Nephron progenitor cell (in vitro differentiated cells): ENCODE data around the gene SEC23B.
A peak's percentile ranks its signal among the peaks of the same experiment; 100 is the strongest.
"Not testable (repeated sequence)": the region's sequence is repeated elsewhere in the genome, so short reads cannot be mapped to it uniquely, and the experiment has no call there.

Source experiments
- DNase-seq: peaks from one replicate; pipeline ENCODE4 v3.0.0; 2021
- H3K27ac Mint-ChIP-seq: 2 replicates; pipeline ENCODE4 v1.8.0; 2021; ENCODE audit warnings: mild to moderate bottlenecking, moderate library complexity, mixed read lengths
- H3K27me3 Mint-ChIP-seq: 2 replicates; pipeline ENCODE4 v1.8.0; 2021; ENCODE audit warnings: mild to moderate bottlenecking, low read depth, mixed read lengths; ENCODE audit not compliant: poor library complexity
- H3K36me3 Mint-ChIP-seq: 2 replicates; pipeline ENCODE4 v1.8.0; 2021; ENCODE audit warnings: low read depth, mixed read lengths
- H3K4me1 Mint-ChIP-seq: 2 replicates; pipeline ENCODE4 v1.8.0; 2021; ENCODE audit warnings: mixed read lengths
- H3K4me3 Mint-ChIP-seq: 2 replicates; pipeline ENCODE4 v1.8.0; 2021; ENCODE audit warnings: mild to moderate bottlenecking, moderate library complexity, mixed read lengths
- H3K9me3 Mint-ChIP-seq: 2 replicates; pipeline ENCODE4 v1.8.0; 2021; ENCODE audit warnings: mild to moderate bottlenecking, moderate library complexity, mixed read lengths
- CTCF ChIP-seq: fragments of 200-600 bp; sonication (generic); IDR thresholded peaks from 2 replicates; pipeline ENCODE4 v1.5.0; 2021; ENCODE audit warnings: antibody characterized with exemption

SEC23B gene

GRCh38 chr20:18477821-18478220 lies 29.9 kb upstream of the SEC23B start:
- peaks cover 58% of the 10 kb centered on the region for H3K36me3 Mint-ChIP-seq
- TF ChIP-seq CTCF = no peak
- H3K27ac Mint-ChIP-seq = no peak overlapping the region
- H3K4me3 Mint-ChIP-seq = no peak overlapping the region
- no peaks in the 10 kb centered on the region for H3K27me3 Mint-ChIP-seq
- DNase-seq = no peak
- H3K9me3 Mint-ChIP-seq = no peaks in the 10 kb centered on the region
- H3K4me1 Mint-ChIP-seq = no peaks in the 10 kb centered on the region

DNA sequence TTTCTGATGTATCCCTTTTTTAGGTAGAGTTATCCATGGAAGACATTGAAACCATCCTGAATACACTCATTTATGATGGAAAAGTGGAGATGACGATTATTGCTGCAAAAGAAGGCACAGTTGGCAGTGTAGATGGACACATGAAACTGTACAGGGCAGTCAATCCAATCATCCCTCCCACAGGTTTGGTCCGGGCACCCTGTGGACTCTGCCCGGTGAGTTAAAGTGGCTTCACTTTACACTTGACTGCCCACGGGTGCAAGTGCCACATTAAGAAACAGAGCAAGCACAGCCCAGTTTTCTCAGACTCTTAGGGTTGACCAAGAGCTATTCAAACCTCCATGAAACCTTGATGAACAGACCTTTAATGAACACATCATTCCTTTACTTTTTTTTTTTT lies 26.1 kb upstream of the SEC23B start:
- no peak for DNase-seq
- Mint-ChIP-seq H3K4me3 (no peak overlapping the region), H3K36me3 (peaks cover 62% of the 10 kb centered on the region), H3K27me3 (no peaks in the 10 kb centered on the region), H3K4me1 (no peaks in the 10 kb centered on the region), H3K9me3 (no peaks in the 10 kb centered on the region), H3K27ac (no peak overlapping the region)
- TF ChIP-seq CTCF = no peak

- TF ChIP-seq CTCF = no peak
- no peak for DNase-seq
- H3K27ac Mint-ChIP-seq = no peak overlapping the region
- no peak overlapping the region for H3K4me3 Mint-ChIP-seq
- H3K27me3 Mint-ChIP-seq = peaks cover 6% of the 10 kb centered on the region
- H3K36me3 Mint-ChIP-seq = peaks cover 59% of the 10 kb centered on the region
- no peaks in the 10 kb centered on the region for H3K9me3 Mint-ChIP-seq
- H3K4me1 Mint-ChIP-seq = peaks cover 1% of the 10 kb centered on the region
Observed at GRCh38 chr20:18488301-18488700, 19.4 kb upstream of the SEC23B start.

DNA sequence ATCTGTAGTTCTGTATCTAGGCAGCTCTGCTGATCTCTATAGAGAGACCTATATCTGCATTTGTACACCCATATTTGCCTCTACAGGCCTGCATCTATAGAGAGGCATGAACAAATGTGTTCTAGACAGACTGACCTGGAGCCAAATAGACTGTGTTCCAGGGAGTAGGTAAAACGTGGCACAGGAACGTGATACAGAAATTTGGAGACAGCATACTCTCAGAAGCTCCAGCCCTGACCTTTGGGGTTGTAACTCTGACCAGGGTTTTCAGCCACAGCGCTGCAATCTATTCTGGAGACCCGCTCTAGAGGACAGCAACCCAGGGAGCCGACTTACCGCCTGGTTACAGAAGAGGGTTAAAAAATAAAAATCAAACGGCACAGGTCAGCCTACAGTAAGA lies 11.7 kb upstream of the SEC23B start:
- Mint-ChIP-seq H3K36me3 (peaks cover 21% of the 10 kb centered on the region), H3K9me3 (peaks cover 4% of the 10 kb centered on the region), H3K4me3 (peak overlapping the region; percentile 97), H3K27me3 (peaks cover 4% of the 10 kb centered on the region), H3K27ac (no peak overlapping the region), H3K4me1 (peaks cover 18% of the 10 kb centered on the region)
- TF ChIP-seq CTCF = no peak
- DNase-seq = no peak

DNA sequence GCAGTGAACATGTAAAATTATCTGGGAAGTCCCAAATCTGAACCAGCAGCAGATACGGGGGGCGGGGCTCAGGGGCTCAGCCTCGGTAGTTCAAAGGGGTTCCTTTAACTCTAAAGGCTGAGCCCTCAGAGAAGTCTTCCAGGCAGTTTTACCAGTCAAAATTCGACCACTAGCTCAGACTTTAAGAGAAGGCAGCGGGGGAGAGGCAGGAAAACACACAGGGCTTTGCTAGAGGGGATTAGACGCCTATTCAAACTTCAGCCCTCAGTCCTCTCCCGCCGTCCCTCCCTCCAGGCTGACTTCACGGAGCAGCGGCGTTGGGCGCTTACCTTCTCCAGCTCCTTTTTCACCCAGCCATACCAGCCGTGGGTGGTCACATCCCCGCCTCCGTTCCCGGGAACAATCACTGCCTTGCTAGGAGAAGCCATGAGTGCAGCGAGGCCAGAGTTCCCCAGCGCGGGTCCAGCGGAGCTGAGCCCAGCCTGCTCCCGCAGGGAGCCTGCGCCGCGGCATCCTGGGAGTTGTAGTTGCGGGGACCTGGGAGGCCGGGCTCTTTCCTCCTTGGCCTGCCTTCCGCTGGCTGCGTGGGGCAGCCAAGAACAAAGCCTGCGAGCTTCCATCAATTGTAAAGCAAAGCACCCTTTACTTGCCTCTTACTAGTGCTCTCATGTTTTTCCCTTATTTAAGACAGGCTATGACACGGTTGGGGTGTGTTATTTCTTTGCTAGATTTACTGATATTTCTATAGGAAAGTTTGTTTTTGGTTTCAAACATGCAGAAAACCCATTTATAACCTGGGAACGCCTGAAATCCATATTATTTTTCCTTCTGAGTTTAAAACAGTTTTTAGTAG lies 10.8 kb upstream of the SEC23B start, which contains the start of gene RBBP9:
TSS of gene RBBP9 (minus strand) at position 486 of the 853 bp plus-strand sequence. CDS start at position 428, 58 bp downstream.
- Mint-ChIP-seq H3K4me1 (peaks cover 18% of the 10 kb centered on the region), H3K4me3 (peak within 1 kb of the TSS; percentile 97), H3K9me3 (peaks cover 4% of the 10 kb centered on the region), H3K36me3 (peaks cover 15% of the 10 kb centered on the region), H3K27ac (peak within 1 kb of the TSS; percentile 93), H3K27me3 (peaks cover 4% of the 10 kb centered on the region)
- no peak for TF ChIP-seq CTCF
- peak; percentile 85 for DNase-seq

- H3K36me3 Mint-ChIP-seq = peaks cover 11% of the 10 kb centered on the region
- peaks cover 4% of the 10 kb centered on the region for H3K27me3 Mint-ChIP-seq
- peaks cover 4% of the 10 kb centered on the region for H3K9me3 Mint-ChIP-seq
- H3K4me3 Mint-ChIP-seq = peak overlapping the region; percentile 97
- H3K27ac Mint-ChIP-seq = no peak overlapping the region
- no peak for DNase-seq
- peaks cover 18% of the 10 kb centered on the region for H3K4me1 Mint-ChIP-seq
- no peak for TF ChIP-seq CTCF
Observed at GRCh38 chr20:18497603-18498002, 10.1 kb upstream of the SEC23B start.

- not testable (repeated sequence) for H3K27ac Mint-ChIP-seq, H3K36me3 Mint-ChIP-seq, H3K4me1 Mint-ChIP-seq, H3K4me3 Mint-ChIP-seq, H3K9me3 Mint-ChIP-seq, DNase-seq
- peaks cover 16% of the 10 kb centered on the region for H3K27me3 Mint-ChIP-seq
Observed at GRCh38 chr20:18501672-18502071, 6.1 kb upstream of the SEC23B start.
